Measurements from ENCODE around the gene NEU1.

DNA sequence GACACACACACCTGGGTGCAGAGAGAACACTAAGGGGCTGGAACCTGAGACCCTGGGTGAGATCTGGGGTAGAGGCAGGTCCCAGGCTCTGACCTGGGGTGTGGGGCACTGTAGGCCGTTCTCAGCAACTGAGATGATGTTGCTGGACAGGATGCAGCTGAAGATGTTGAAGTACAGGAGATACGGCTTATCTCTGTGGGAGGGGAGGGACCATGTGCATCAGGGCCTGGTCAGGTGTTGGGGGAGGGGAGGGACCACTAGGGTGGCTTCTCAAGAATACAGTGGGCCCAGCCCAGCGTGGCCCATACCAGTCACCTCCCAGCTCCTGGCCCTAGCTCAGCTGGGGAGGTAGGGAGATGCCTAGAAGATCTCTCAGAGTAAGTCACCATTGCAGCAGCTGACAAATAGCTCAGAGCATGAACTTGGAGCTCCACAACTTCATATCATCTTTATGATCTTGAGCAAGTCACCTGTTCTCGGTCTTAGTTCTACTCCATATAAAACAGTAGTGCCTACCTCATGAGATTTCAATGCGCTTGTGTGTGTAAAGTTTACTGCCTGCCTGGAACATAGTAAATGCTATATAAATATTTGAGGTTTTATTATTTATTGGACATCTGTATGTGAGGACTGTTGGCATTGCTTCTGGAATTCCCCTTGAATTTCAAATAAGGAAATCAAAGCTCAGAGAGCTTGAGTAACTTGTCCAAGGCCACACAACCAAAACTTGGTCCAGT lies 12.4 kb upstream of the NEU1 start:
- TF ChIP-seq, protein P1, sequence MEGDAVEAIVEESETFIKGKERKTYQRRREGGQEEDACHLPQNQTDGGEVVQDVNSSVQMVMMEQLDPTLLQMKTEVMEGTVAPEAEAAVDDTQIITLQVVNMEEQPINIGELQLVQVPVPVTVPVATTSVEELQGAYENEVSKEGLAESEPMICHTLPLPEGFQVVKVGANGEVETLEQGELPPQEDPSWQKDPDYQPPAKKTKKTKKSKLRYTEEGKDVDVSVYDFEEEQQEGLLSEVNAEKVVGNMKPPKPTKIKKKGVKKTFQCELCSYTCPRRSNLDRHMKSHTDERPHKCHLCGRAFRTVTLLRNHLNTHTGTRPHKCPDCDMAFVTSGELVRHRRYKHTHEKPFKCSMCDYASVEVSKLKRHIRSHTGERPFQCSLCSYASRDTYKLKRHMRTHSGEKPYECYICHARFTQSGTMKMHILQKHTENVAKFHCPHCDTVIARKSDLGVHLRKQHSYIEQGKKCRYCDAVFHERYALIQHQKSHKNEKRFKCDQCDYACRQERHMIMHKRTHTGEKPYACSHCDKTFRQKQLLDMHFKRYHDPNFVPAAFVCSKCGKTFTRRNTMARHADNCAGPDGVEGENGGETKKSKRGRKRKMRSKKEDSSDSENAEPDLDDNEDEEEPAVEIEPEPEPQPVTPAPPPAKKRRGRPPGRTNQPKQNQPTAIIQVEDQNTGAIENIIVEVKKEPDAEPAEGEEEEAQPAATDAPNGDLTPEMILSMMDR (IDR thresholded peaks at IDR 0.05) = no peak
- TF ChIP-seq POLR2A (IDR thresholded peaks at IDR 0.05) = no peak

Data from thyroid gland (tissue), 4 donors.